DOHH2 (cell line): ENCODE data around the gene CHTF8.
"Not testable (repeated sequence)": the region's sequence is repeated elsewhere in the genome, so short reads cannot be mapped to it uniquely, and the experiment has no call there.

Source experiments
- H3F3A ChIP-seq: fragments of 200-600 bp; sonication (generic), shearing (Covaris generic); 2 replicates; pipeline ENCODE4 v1.6.0; 2016; ENCODE audit warnings: antibody characterized with exemption, mild to moderate bottlenecking; ENCODE audit not compliant: control insufficient read depth, insufficient read depth
- H3K27ac ChIP-seq: fragments of 200-600 bp; sonication (generic); 2 replicates; pipeline ENCODE4 v1.5.1; 2014; ENCODE audit warnings: low read depth, mild to moderate bottlenecking, low read length, moderate library complexity
- H3K27me3 ChIP-seq: fragments of 200-600 bp; sonication (generic); 2 replicates; pipeline ENCODE4 v1.6.1; 2014; ENCODE audit warnings: mild to moderate bottlenecking, low read length, mixed read lengths; ENCODE audit not compliant: control insufficient read depth
- H3K36me3 ChIP-seq: fragments of 200-600 bp; sonication (generic); 2 replicates; pipeline ENCODE4 v1.6.1; 2014; ENCODE audit warnings: mild to moderate bottlenecking, low read length, moderate library complexity, mixed read lengths; ENCODE audit not compliant: control insufficient read depth
- H3K4me1 ChIP-seq: fragments of 200-600 bp; sonication (generic); 2 replicates; pipeline ENCODE4 v1.6.1; 2014; ENCODE audit warnings: mild to moderate bottlenecking, low read length, mixed read lengths; ENCODE audit not compliant: control insufficient read depth
- H3K4me2 ChIP-seq: fragments of 200-600 bp; sonication (generic); 2 replicates; pipeline ENCODE4 v1.6.0; 2014; ENCODE audit warnings: mild to moderate bottlenecking, low read length, moderate library complexity
- H3K4me3 ChIP-seq: fragments of 200-600 bp; sonication (generic); 2 replicates; pipeline ENCODE4 v1.5.1; 2014; ENCODE audit warnings: mild to moderate bottlenecking, low read length, mixed read lengths
- H3K79me2 ChIP-seq: fragments of 200-600 bp; sonication (generic); 2 replicates; pipeline ENCODE4 v1.6.1; 2014; ENCODE audit warnings: mild to moderate bottlenecking, low read length, mixed read lengths; ENCODE audit not compliant: control insufficient read depth
- H3K9me2 ChIP-seq: fragments of 200-600 bp; sonication (generic); replicated peaks from 2 replicates; pipeline ENCODE4 v1.6.1; 2014; ENCODE audit warnings: mild to moderate bottlenecking, low read length, mixed read lengths; ENCODE audit not compliant: control insufficient read depth
- H3K9me3 ChIP-seq: fragments of 200-600 bp; sonication (generic); 2 replicates; pipeline ENCODE4 v1.6.1; 2014; ENCODE audit warnings: antibody characterized with exemption, low read length, mixed read lengths; ENCODE audit not compliant: control insufficient read depth, insufficient read depth
- H4K20me1 ChIP-seq: fragments of 200-600 bp; sonication (generic); 2 replicates; pipeline ENCODE4 v1.6.0; 2014; ENCODE audit warnings: low read depth, mild to moderate bottlenecking, antibody characterized with exemption, low read length, moderate library complexity; ENCODE audit not compliant: control insufficient read depth, insufficient read depth
- EZH2phosphoT487 ChIP-seq: fragments of 200-600 bp; sonication (generic); IDR thresholded peaks from 2 replicates; pipeline ENCODE4 v1.6.1; 2017; ENCODE audit warnings: borderline replicate concordance, mild to moderate bottlenecking, antibody characterized with exemption, low read length, moderate library complexity, mixed read lengths
- TF ChIP-seq, protein P1 (sequence below): fragments of 200-600 bp; sonication (generic); IDR thresholded peaks from one replicate; pipeline ENCODE4 v1.5.1; 2014; ENCODE audit warnings: antibody characterized with exemption, mild to moderate bottlenecking, low read depth, low read length; ENCODE audit not compliant: poor library complexity, severe bottlenecking

The CHTF8 gene

DNA sequence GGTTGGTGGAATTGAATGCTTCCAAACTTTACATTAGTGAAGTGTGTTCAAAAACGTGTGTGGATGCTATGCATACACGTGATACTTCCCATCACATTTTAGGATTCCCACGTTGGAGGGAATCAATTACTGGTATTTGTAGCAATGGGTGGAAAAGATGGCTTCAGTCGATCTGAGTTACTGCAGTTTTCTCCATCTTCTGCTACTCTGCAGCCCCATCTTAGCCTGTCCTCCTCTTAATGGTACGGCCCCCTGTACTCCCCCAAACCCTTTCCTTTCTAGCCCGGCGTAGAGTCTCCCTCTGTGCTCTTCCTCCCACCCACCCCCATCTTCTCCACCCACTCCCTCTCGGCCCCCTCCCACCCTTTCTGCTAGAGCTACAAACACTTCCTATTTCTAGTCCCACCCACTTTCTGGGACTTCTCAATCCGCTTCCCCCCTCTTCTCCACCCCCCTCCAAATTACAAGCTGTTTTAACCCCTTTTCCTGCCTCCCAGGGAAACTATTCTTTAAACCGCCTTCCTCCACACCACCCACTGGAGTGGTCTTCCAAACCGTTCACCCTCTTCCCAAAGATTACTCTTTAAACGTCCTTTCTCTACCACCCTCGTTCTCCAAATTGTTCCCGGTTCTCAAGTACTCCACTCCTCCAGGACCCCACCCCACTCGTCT, 1.1 kb downstream of the CHTF8 start:
- TF ChIP-seq, protein P1, sequence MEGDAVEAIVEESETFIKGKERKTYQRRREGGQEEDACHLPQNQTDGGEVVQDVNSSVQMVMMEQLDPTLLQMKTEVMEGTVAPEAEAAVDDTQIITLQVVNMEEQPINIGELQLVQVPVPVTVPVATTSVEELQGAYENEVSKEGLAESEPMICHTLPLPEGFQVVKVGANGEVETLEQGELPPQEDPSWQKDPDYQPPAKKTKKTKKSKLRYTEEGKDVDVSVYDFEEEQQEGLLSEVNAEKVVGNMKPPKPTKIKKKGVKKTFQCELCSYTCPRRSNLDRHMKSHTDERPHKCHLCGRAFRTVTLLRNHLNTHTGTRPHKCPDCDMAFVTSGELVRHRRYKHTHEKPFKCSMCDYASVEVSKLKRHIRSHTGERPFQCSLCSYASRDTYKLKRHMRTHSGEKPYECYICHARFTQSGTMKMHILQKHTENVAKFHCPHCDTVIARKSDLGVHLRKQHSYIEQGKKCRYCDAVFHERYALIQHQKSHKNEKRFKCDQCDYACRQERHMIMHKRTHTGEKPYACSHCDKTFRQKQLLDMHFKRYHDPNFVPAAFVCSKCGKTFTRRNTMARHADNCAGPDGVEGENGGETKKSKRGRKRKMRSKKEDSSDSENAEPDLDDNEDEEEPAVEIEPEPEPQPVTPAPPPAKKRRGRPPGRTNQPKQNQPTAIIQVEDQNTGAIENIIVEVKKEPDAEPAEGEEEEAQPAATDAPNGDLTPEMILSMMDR, result no peak
- TF ChIP-seq EZH2phosphoT487, result no peak
- Histone ChIP-seq H3K9me3 (no peaks in the 10 kb centered on the region), H3K9me2 (no peaks in the 10 kb centered on the region), H3K4me3 (peak overlapping the region; percentile 81), H3K27me3 (no peaks in the 10 kb centered on the region), H3K27ac (peak overlapping the region; percentile 77), H3K4me2 (peak overlapping the region; percentile 69), H3K36me3 (peaks cover 75% of the 10 kb centered on the region), H3F3A (peaks cover 10% of the 10 kb centered on the region), H3K4me1 (peaks cover 31% of the 10 kb centered on the region), H3K79me2 (peaks cover 94% of the 10 kb centered on the region), H4K20me1 (peaks cover 18% of the 10 kb centered on the region)

DNA sequence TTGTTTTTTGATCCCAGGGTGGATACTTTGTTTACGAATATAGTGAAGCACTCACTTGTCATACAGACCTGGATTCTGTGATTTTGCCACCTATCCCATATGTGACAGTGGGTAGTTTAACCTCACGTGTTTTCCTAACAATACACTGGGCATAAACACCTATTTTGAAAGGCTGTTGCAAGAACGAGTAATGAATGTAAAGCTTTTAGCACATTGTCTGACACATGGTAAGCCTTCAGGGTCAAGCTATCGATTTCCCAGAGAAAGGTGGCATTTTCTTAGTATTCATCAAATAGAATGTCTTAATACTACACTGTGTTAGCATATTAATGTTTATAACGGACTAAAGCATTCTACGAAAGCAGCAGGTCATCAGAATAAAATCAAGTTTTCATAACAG, 1.9 kb downstream of the CHTF8 start:
- Histone ChIP-seq H3K9me2 (no peaks in the 10 kb centered on the region), H3K4me3 (peak overlapping the region; percentile 81), H3F3A (peaks cover 16% of the 10 kb centered on the region), H3K27ac (no peak overlapping the region), H3K27me3 (no peaks in the 10 kb centered on the region), H3K36me3 (peaks cover 69% of the 10 kb centered on the region), H3K4me1 (peaks cover 31% of the 10 kb centered on the region), H3K79me2 (peaks cover 94% of the 10 kb centered on the region), H4K20me1 (peaks cover 23% of the 10 kb centered on the region), H3K4me2 (peak overlapping the region; percentile 69), H3K9me3 (no peaks in the 10 kb centered on the region)
- no peak for TF ChIP-seq EZH2phosphoT487
- TF ChIP-seq, protein P1, result no peak

DNA sequence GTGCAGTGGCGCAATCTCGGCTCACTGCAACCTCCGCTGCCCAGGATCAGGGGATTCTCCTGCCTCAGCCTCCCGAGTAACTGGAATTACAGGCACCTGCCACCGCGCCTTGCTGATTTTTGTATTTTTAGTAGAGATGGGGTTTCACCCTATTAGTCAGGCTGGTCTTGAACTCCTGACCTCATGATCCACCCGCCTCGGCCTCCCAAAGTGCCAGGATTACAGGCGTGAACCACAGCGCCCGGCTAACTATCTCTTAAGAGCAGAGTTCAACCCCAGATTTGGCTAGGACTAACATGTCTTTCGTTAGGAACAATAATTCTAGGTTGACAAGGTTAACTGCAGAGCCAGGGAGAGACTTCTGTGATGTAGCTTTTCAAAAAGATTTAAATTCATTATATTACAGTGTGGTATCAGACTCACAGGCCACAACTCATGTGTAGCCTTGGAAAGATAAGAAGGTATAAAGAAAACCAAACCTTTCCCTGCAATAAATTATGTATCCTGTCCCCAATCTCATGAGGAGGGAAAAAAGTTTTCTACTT, 4.3 kb downstream of the CHTF8 start:
- Histone ChIP-seq H3K9me3 (no peaks in the 10 kb centered on the region), H3K4me1 (peaks cover 21% of the 10 kb centered on the region), H3K4me2 (no peak overlapping the region), H3K36me3 (peaks cover 61% of the 10 kb centered on the region), H3K27me3 (no peaks in the 10 kb centered on the region), H3K9me2 (no peaks in the 10 kb centered on the region), H3K4me3 (no peak overlapping the region), H3F3A (peaks cover 23% of the 10 kb centered on the region), H4K20me1 (peaks cover 17% of the 10 kb centered on the region; the same call in 1 of the 2 replicates), H3K27ac (no peak overlapping the region), H3K79me2 (peaks cover 94% of the 10 kb centered on the region)
- TF ChIP-seq, protein P1, result no peak
- TF ChIP-seq EZH2phosphoT487, result no peak

DNA sequence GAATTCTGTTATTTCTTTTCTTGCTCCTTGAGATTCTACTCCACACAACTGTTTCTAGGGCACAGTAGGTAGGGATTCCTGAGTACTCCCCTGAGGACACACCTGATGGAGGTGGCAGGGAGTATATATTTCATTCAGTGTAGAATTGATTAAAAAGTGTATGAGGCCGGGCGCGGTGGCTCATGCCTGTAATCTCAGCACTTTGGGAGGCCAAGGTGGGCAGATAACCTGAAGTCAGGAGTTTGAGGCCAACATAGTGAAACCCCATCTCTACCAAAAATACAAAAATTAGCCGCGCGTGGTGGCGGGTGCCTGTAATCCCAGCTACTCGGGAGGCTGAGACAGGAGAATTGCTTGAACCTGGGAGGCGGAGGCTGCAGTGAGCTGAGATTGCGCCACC, 5.6 kb downstream of the CHTF8 start:
- H3K79me2 ChIP-seq, result peaks cover 97% of the 10 kb centered on the region

More for the DNA sequence above, 5.6 kb downstream of the CHTF8 start:
- H3K27me3 ChIP-seq, H3K4me3 ChIP-seq, H3K4me2 ChIP-seq, H3K9me2 ChIP-seq, H3K9me3 ChIP-seq, H3K27ac ChIP-seq: not testable (repeated sequence)
- H3F3A ChIP-seq, result peaks cover 23% of the 10 kb centered on the region
- H4K20me1 ChIP-seq, result peaks cover 17% of the 10 kb centered on the region; the same call in 1 of the 2 replicates
- H3K36me3 ChIP-seq, result peaks cover 62% of the 10 kb centered on the region
- peaks cover 21% of the 10 kb centered on the region for H3K4me1 ChIP-seq
